ENCODE measurements around the gene ORAI3. TPM values are rescaled to one million over a fixed set of nuclear protein-coding genes. Genes with fewer than 3 reads are reported as not detected.

The ORAI3 gene
- polyA plus RNA-seq (2011; rRNA removed) (23.7 and 29.5 TPM in 2 replicates), polyA minus RNA-seq (2011; rRNA and poly(A)+ RNA removed) (17.4 and 23.4 TPM in 2 replicates)

GRCh38 chr16:30948667-30949649 is at the start of gene ORAI3:
Gene ORAI3, plus strand, starts transcription at chr16:30949068. Its CDS starts 222 bp downstream, at chr16:30949290.
- no peak for DNase-seq (ENCODE audit: low read depth, low spot score)
- Histone ChIP-seq H3K4me3 (ENCODE audit: low read depth, low read length) (peak within 1 kb of the TSS; percentile 78), H3K9me3 (ENCODE audit: control insufficient read depth, insufficient read depth, low read length) (no peaks in the 10 kb centered on the region; the same call in 1 of the 2 replicates), H3K27ac (ENCODE audit: low read depth, low read length) (peak within 1 kb of the TSS; percentile 52), H3K27me3 (ENCODE audit: control insufficient read depth, insufficient read depth, low read length) (no peaks in the 10 kb centered on the region)
- CTCF ChIA-PET = no interaction called here
- TF ChIP-seq CTCF (IDR thresholded peaks at IDR 0.05; ENCODE audit: low read depth, low read length) = no peak
- POLR2A ChIA-PET = interaction anchor here (0.6 to 1.1 kb wide), 5 partner anchors 9 to 802 kb away, joined by 3 to 6 read pairs (median 4); partner anchors contain the start of gene FBXL19

GRCh38 chr16:30899794-30900193 is 49.1 kb upstream of the ORAI3 start:
- H3K4me3 ChIP-seq (ENCODE audit: low read depth, low read length) = no peak overlapping the region
- CTCF ChIA-PET = interaction anchor here (4.2 kb wide), 1 partner anchor 55 kb away, joined by 59 read pairs; no protein-coding TSS in a partner anchor

GRCh38 chr16:30900588-30900987 is 48.3 kb upstream of the ORAI3 start:
- Histone ChIP-seq H3K4me3 (ENCODE audit: low read depth, low read length) (no peak overlapping the region), H3K9me3 (ENCODE audit: control insufficient read depth, insufficient read depth, low read length) (no peaks in the 10 kb centered on the region; the same call in 1 of the 2 replicates), H3K27me3 (ENCODE audit: control insufficient read depth, insufficient read depth, low read length) (no peaks in the 10 kb centered on the region), H3K27ac (ENCODE audit: low read depth, low read length) (no peak overlapping the region)
- ChIA-PET POLR2A (interaction anchor here (2.2 kb wide), 1 partner anchor 26 kb away, joined by 10 read pairs; no protein-coding TSS in a partner anchor), CTCF (interaction anchor here (1.4 to 4.2 kb wide), 5 partner anchors 8 to 87 kb away, joined by 3 to 59 read pairs (median 10); no protein-coding TSS in a partner anchor)
- DNase-seq (ENCODE audit: low read depth, low spot score) = no peak
- no peak for TF ChIP-seq CTCF (IDR thresholded peaks at IDR 0.05; ENCODE audit: low read depth, low read length)

More at GRCh38 chr16:30899794-30900193, 49.1 kb upstream of the ORAI3 start:
- POLR2A ChIA-PET = no interaction called here
- H3K9me3 ChIP-seq (ENCODE audit: control insufficient read depth, insufficient read depth, low read length) = no peaks in the 10 kb centered on the region; the same call in 1 of the 2 replicates
- H3K27ac ChIP-seq (ENCODE audit: low read depth, low read length) = no peak overlapping the region
- no peaks in the 10 kb centered on the region for H3K27me3 ChIP-seq (ENCODE audit: control insufficient read depth, insufficient read depth, low read length)
- no peak for DNase-seq (ENCODE audit: low read depth, low spot score)
- no peak for TF ChIP-seq CTCF (IDR thresholded peaks at IDR 0.05; ENCODE audit: low read depth, low read length)

GRCh38 chr16:30901201-30902028 is 47.5 kb upstream of the ORAI3 start:
- no peak overlapping the region for H3K27ac ChIP-seq (ENCODE audit: low read depth, low read length)
- POLR2A ChIA-PET = interaction anchor here (0.6 to 2.2 kb wide), 6 partner anchors 8 to 153 kb away, joined by 3 to 10 read pairs (median 4); partner anchors contain the start of gene PHKG2
- CTCF ChIA-PET = interaction anchor here (0.6 to 4.2 kb wide), 14 partner anchors 9 to 554 kb away, joined by 3 to 59 read pairs (median 6); no protein-coding TSS in a partner anchor

More at GRCh38 chr16:30901201-30902028, 47.5 kb upstream of the ORAI3 start:
- no peak for DNase-seq (ENCODE audit: low read depth, low spot score)
- H3K9me3 ChIP-seq (ENCODE audit: control insufficient read depth, insufficient read depth, low read length) = no peaks in the 10 kb centered on the region; the same call in 1 of the 2 replicates
- no peak for TF ChIP-seq CTCF (IDR thresholded peaks at IDR 0.05; ENCODE audit: low read depth, low read length)
- H3K4me3 ChIP-seq (ENCODE audit: low read depth, low read length) = peak overlapping the region; percentile 41
- no peaks in the 10 kb centered on the region for H3K27me3 ChIP-seq (ENCODE audit: control insufficient read depth, insufficient read depth, low read length)

All from AG04450 (cell line).